Measurements from ENCODE around the gene NRN1L. TPM values are rescaled to one million over a fixed set of nuclear protein-coding genes. Genes with fewer than 3 reads are reported as not detected.

Gene NRN1L
- total and polyA plus RNA-seq, 12 donors = 0.72 to 28.2 (median 1.3) TPM; not detected in 2

DNA sequence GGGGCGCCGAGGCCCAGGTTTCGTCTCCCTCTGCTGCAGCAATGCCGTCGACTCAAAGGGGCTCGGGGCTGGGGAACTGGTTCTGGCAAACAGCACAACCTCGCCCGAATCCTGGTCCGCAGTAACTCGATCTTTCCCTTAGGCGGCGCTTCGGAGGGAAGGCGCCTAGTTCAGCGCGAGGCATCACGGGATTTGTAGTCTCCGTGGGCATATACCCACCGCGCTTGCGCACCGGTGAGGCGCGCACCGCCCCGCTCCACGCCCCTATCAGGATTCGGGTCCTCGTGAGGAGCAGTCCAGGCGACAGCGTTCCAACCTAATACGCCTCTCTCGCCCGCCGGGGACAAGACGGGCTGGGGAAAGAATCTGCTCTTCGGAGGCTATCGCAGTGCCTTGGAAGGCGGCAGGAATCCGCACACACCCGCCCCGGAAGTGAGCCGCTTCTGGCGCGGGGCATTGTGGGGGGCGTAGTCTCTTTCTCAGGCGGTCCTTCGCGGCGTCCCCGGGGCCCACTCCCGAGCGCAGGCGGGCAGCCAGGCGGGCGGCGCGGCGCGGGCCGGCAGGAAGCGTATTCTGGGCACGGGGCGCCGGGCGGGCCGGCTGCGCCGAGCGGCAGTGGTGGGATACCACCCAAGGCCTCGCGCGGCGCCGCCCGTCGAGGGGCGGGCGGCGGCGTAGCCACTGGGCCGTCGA, 42.7 kb upstream of the NRN1L start, which contains the start of gene THAP11:
THAP11 (plus strand) TSS at position 505 of the 693 bp plus-strand sequence. CDS start 235 bp downstream, outside the sequence.
- Histone ChIP-seq H3K9me3 (replicated peaks in 1 of 3) (no peaks in the 10 kb centered on the region), H3K36me3 (replicated peaks in 1 of 2) (no peaks in the 10 kb centered on the region), H3K4me3 (peak within 1 kb of the TSS; percentile 52 to 94 (median 70)), H3K27ac (peak within 1 kb of the TSS; percentile 94 to 100 (median 98)), H3K4me1 (replicated peaks in 1 of 2) (peaks cover 32 to 36% of the 10 kb centered on the region in 2 donors), H3K27me3 (no peaks in the 10 kb centered on the region)
- intact Hi-C loops (cut with DNase I) = no loop called here
- TF ChIP-seq, protein P1, sequence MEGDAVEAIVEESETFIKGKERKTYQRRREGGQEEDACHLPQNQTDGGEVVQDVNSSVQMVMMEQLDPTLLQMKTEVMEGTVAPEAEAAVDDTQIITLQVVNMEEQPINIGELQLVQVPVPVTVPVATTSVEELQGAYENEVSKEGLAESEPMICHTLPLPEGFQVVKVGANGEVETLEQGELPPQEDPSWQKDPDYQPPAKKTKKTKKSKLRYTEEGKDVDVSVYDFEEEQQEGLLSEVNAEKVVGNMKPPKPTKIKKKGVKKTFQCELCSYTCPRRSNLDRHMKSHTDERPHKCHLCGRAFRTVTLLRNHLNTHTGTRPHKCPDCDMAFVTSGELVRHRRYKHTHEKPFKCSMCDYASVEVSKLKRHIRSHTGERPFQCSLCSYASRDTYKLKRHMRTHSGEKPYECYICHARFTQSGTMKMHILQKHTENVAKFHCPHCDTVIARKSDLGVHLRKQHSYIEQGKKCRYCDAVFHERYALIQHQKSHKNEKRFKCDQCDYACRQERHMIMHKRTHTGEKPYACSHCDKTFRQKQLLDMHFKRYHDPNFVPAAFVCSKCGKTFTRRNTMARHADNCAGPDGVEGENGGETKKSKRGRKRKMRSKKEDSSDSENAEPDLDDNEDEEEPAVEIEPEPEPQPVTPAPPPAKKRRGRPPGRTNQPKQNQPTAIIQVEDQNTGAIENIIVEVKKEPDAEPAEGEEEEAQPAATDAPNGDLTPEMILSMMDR (IDR thresholded peaks at IDR 0.05) = peak; percentile 70 to 93 (median 90)
- peak; percentile 34 to 64 for TF ChIP-seq POLR2A (IDR thresholded peaks at IDR 0.05)
- 0 to 1% (median 1%) methylated on average over 14 to 83 of the region's 83 CpGs for WGBS, 4 donors
- DNase-seq = peak; percentile 93 to 98 (median 95)

GRCh38 chr16:67842509-67843342, 42.0 kb upstream of the NRN1L start:
- no peaks in the 10 kb centered on the region for H3K9me3 ChIP-seq (replicated peaks in 1 of 3)
- H3K4me1 ChIP-seq (replicated peaks in 1 of 2) = peaks cover 33 to 38% of the 10 kb centered on the region in 2 donors
- intact Hi-C loops (cut with DNase I) = no loop called here
- DNase-seq = peak; percentile 50 to 79 (median 58)
- H3K36me3 ChIP-seq (replicated peaks in 1 of 2) = no peaks in the 10 kb centered on the region
- TF ChIP-seq, protein P1 (IDR thresholded peaks at IDR 0.05) = peak in 2 of 6 experiments; percentile 21 to 45
- peak in 1 of 2 donors; percentile 20 for TF ChIP-seq POLR2A (IDR thresholded peaks at IDR 0.05)
- H3K27ac ChIP-seq = peak overlapping the region; percentile 94 to 100 (median 98)
- H3K4me3 ChIP-seq = peak overlapping the region in 3 of 4 donors; percentile 52 to 94 (median 75)
- no peaks in the 10 kb centered on the region for H3K27me3 ChIP-seq
- WGBS, 4 donors = 0 to 17% (median 1%) methylated on average over 1 to 67 of the region's 67 CpGs

GRCh38 chr16:67843343-67843765, 41.3 kb upstream of the NRN1L start:
- H3K4me1 ChIP-seq (replicated peaks in 1 of 2) = peaks cover 37 to 45% of the 10 kb centered on the region in 2 donors
- H3K9me3 ChIP-seq (replicated peaks in 1 of 3) = no peaks in the 10 kb centered on the region
- H3K36me3 ChIP-seq (replicated peaks in 1 of 2) = no peaks in the 10 kb centered on the region
- DNase-seq = peak in 1 of 7 donors; percentile 41
- peak overlapping the region in 4 of 5 donors; percentile 94 to 100 (median 98) for H3K27ac ChIP-seq
- peak overlapping the region in 3 of 4 donors; percentile 19 to 94 (median 75) for H3K4me3 ChIP-seq
- intact Hi-C loops (cut with DNase I) = no loop called here
- 0 to 12% (median 9%) methylated on average over 6 to 11 of the region's 11 CpGs for WGBS, 4 donors
- H3K27me3 ChIP-seq = no peaks in the 10 kb centered on the region
- no peak for TF ChIP-seq POLR2A (IDR thresholded peaks at IDR 0.05)
- TF ChIP-seq, protein P1 (IDR thresholded peaks at IDR 0.05) = peak in 1 of 6 experiments; percentile 0

DNA sequence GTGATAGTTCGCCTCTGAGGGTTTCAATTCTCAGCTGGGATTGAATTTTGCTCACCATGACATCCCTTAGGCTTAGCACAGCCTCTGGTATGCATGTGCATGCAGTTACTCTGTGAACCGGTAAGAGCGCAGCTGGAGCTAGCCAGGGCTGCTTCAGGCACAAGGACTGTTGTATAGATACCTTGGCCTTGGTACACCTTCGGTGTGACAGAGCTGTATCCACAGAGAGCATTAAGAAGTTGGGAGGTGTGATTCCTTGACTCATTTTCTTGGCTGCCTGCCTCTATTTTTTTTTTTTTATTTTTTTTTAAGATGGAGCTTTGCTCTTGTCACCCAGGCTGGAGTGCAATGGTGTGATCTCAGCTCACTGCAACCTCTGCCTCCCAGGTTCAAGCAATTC, 40.2 kb upstream of the NRN1L start:
- H3K27ac ChIP-seq = peak overlapping the region in 2 of 5 donors; percentile 36 to 95
- H3K27me3 ChIP-seq = no peaks in the 10 kb centered on the region
- no peak overlapping the region for H3K4me3 ChIP-seq
- no peaks in the 10 kb centered on the region for H3K36me3 ChIP-seq (replicated peaks in 1 of 2)
- H3K4me1 ChIP-seq (replicated peaks in 1 of 2) = peaks cover 37 to 53% of the 10 kb centered on the region in 2 donors
- TF ChIP-seq POLR2A (IDR thresholded peaks at IDR 0.05) = no peak
- TF ChIP-seq, protein P1 (IDR thresholded peaks at IDR 0.05) = peak in 1 of 6 experiments; percentile 16
- intact Hi-C loops (cut with DNase I) = no loop called here
- H3K9me3 ChIP-seq (replicated peaks in 1 of 3) = no peaks in the 10 kb centered on the region
- 47 to 71% (median 64%) methylated on average over 3 to 4 of the region's 4 CpGs for WGBS, 4 donors
- no peak for DNase-seq

All from adrenal gland (tissue), 12 donors.